COLO829 (cell line): Measurements from ENCODE around the gene AQP11.

Experiments used
- DNase-seq: peaks from one replicate; pipeline ENCODE4 v3.0.0; 2012; ENCODE audit warnings: low spot score

The AQP11 gene

DNA sequence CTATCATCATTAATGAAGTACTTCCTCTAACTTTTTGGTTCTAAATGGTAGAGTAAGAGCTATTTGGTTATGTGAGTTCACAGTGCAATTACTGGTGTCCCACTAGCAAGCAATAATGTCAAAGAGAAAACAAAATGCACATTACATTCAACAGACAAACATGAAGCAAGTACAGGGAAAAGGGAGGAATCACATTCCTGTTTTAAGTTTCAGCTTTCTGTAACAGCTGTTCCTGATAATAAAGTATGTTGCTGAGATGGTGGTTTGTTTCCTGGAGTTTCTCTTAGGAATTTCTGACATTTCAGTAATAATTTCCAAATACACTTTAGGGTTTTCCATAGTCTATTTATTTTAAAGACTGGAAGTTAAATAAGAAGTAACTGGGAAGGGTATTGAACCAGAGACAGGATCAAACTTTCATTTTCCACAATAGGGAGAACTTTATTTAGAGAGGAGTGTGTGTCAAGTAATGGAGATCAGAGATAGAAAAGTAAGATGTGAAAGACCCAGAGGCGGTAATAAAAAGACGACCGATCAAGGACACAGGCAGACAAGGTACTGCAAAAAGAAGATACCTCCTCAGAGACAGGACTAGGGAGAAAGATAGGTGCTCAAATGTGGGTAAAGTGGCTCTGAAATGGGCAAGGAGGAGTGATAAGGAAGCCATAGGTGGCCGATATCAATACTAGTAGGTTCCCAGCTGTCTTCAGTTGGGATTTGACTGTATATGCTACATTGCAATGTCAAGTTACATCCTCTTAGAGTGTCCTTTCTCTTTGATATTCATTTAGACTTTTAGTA is 68.7 kb downstream of the AQP11 start:
- DNase-seq: no peak
